Keratinocyte (primary cell): ENCODE results near the gene RER1. TPM values are rescaled to one million over a fixed set of nuclear protein-coding genes. Genes with fewer than 3 reads are reported as not detected.

Experiments
- DNase-seq: peaks from one replicate; pipeline ENCODE4 v3.0.0-alpha.2; 2011; ENCODE audit warnings: low read depth, missing footprints, low spot score
- FAIRE-seq: peaks from 2 replicates; lab custom pipeline; 2011; peaks lifted over from hg19 to GRCh38; lab: Jason Lieb, UNC
- H2AFZ ChIP-seq: 2 replicates; pipeline ENCODE4 v1.6.0; 2012; ENCODE audit warnings: low read length, control low read depth, inconsistent platforms; ENCODE audit not compliant: control insufficient read depth
- H3K27ac ChIP-seq: 2 replicates; pipeline ENCODE4 v1.5.1; 2011; ENCODE audit warnings: low read length; ENCODE audit not compliant: control insufficient read depth, insufficient read depth
- H3K27me3 ChIP-seq: 3 replicates; pipeline ENCODE4 v1.6.0; 2011; ENCODE audit warnings: low read length; ENCODE audit not compliant: control insufficient read depth, insufficient read depth; ENCODE audit errors: extremely low read depth
- H3K36me3 ChIP-seq, 2 experiments: 2 replicates in 1 of 2; 3 replicates in 1 of 2; pipeline ENCODE4 v1.5.1; 2011; ENCODE audit warnings: low read length in 2 of 2, mild to moderate bottlenecking in 1 of 2; ENCODE audit not compliant: control insufficient read depth in 2 of 2, insufficient read depth in 2 of 2; ENCODE audit errors: extremely low read depth in 1 of 2
- H3K4me1 ChIP-seq: 3 replicates; pipeline ENCODE4 v1.5.1; 2011; ENCODE audit warnings: low read length; ENCODE audit not compliant: control insufficient read depth, insufficient read depth; ENCODE audit errors: extremely low read depth
- H3K4me2 ChIP-seq: 3 replicates; pipeline ENCODE4 v1.6.0; 2011; ENCODE audit warnings: low read depth, low read length; ENCODE audit not compliant: control insufficient read depth, insufficient read depth; ENCODE audit errors: extremely low read depth
- H3K4me3 ChIP-seq, 3 experiments: fragments of 200-600 bp in 1 of 3; sonication (generic) in 1 of 3; 2 replicates in 2 of 3; 3 replicates in 1 of 3; pipeline ENCODE4 v1.5.1; 2011 to 2016; ENCODE audit warnings: low read length in 3 of 3, mild to moderate bottlenecking in 3 of 3, control low read depth in 2 of 3, inconsistent platforms in 1 of 3, low read depth in 1 of 3, mixed read lengths in 1 of 3, mixed run types in 1 of 3, moderate library complexity in 1 of 3; ENCODE audit not compliant: control insufficient read depth in 2 of 3, insufficient read depth in 2 of 3; ENCODE audit errors: extremely low read depth in 1 of 3
- H3K79me2 ChIP-seq: 2 replicates; pipeline ENCODE4 v1.6.0; 2012; ENCODE audit warnings: low read length; ENCODE audit not compliant: control insufficient read depth, insufficient read depth
- H3K9ac ChIP-seq: 3 replicates; pipeline ENCODE4 v1.6.0; 2011; ENCODE audit warnings: low read length; ENCODE audit not compliant: control insufficient read depth, insufficient read depth; ENCODE audit errors: extremely low read depth
- H3K9me1 ChIP-seq: 3 replicates; pipeline ENCODE4 v1.6.0; 2011; ENCODE audit warnings: low read length; ENCODE audit not compliant: control insufficient read depth, insufficient read depth; ENCODE audit errors: extremely low read depth
- H3K9me3 ChIP-seq: 2 replicates; pipeline ENCODE4 v1.5.1; 2012; ENCODE audit warnings: low read depth, low read length; ENCODE audit not compliant: control insufficient read depth
- H4K20me1 ChIP-seq: 3 replicates; pipeline ENCODE4 v1.6.0; 2011; ENCODE audit warnings: low read length; ENCODE audit not compliant: control insufficient read depth, insufficient read depth; ENCODE audit errors: extremely low read depth
- EZH2 ChIP-seq: IDR thresholded peaks from one replicate; pipeline ENCODE4 v1.6.1; 2012; ENCODE audit warnings: inconsistent platforms, mild to moderate bottlenecking, low read length, moderate library complexity
- dilution Hi-C: fragments of 300-500 bp; cut with MboI; formaldehyde crosslinking; loops from one replicate; pipeline ENCODE4 v1.7.0; 2020; ENCODE audit warnings: low sequenced_read_pairs; ENCODE audit not compliant: extremely low pct_ligation_motif_present
- polyA plus RNA-seq, 5 experiments: library from polyadenylated mRNA; depleted of rRNA in 3 of 5; stranded (reverse) in 3 of 5; stranded (forward) in 1 of 5; unstranded in 1 of 5; fragments of >200 nt; gene quantifications; 1 replicate in 1 of 5; 2 replicates in 3 of 5; 3 replicates in 1 of 5; pipeline versions ENCODE4 v1.2.1 to v1.2.3, GENCODE V29; 2011 to 2012; ENCODE audit warnings: missing spikeins in 2 of 5, low read depth in 1 of 5, low replicate concordance in 1 of 5
- TF ChIP-seq, protein P1 (sequence below), 3 experiments: IDR thresholded peaks in 1 of 3; conservative IDR thresholded peaks in 1 of 3; optimal IDR thresholded peaks in 1 of 3; 2 replicates in 2 of 3; 3 replicates in 1 of 3; pipeline versions ENCODE3 to v1.5.1; 2011; ENCODE audit warnings: low read length in 3 of 3, mild to moderate bottlenecking in 3 of 3, moderate library complexity in 2 of 3, control low read depth in 1 of 3, inconsistent platforms in 1 of 3; ENCODE audit not compliant: insufficient read depth in 2 of 3; ENCODE audit errors: extremely low read depth in 1 of 3

The RER1 gene
- polyA plus RNA-seq, 1 donor (not counting 4 experiments of a cell fraction or from before 2014, with no cell fraction given): 297 TPM

DNA sequence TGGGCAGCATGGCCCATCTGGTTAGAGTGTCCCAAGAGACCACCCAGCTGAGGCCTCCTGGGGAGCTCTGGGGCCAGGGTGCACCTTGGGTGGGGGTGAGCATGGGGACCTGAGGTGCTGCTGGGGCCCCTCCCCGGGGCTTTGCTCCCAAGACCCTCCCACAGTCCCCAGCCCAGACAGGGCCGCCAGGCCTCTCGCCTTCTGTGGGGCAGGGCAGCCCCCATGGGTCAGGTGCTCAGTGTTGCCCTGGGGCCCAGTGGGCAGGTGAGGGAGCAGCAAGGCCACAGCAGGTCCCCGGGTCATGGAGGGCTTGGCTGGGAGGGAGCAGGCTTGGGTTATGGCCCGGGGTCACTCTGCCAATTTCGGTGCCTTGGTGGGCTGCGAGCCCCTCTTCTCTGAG, 45.2 kb downstream of the RER1 start:
- no peak overlapping the region for H3K27ac ChIP-seq
- no peak overlapping the region for H2AFZ ChIP-seq
- peaks cover 95% of the 10 kb centered on the region for H3K79me2 ChIP-seq
- H3K9me1 ChIP-seq: no peaks in the 10 kb centered on the region
- FAIRE-seq: no peak
- dilution Hi-C loops: no loop called here
- H3K9ac ChIP-seq: no peak overlapping the region
- H3K27me3 ChIP-seq: no peaks in the 10 kb centered on the region
- no peak overlapping the region for H3K4me2 ChIP-seq
- H3K9me3 ChIP-seq: no peaks in the 10 kb centered on the region
- TF ChIP-seq, protein P1, sequence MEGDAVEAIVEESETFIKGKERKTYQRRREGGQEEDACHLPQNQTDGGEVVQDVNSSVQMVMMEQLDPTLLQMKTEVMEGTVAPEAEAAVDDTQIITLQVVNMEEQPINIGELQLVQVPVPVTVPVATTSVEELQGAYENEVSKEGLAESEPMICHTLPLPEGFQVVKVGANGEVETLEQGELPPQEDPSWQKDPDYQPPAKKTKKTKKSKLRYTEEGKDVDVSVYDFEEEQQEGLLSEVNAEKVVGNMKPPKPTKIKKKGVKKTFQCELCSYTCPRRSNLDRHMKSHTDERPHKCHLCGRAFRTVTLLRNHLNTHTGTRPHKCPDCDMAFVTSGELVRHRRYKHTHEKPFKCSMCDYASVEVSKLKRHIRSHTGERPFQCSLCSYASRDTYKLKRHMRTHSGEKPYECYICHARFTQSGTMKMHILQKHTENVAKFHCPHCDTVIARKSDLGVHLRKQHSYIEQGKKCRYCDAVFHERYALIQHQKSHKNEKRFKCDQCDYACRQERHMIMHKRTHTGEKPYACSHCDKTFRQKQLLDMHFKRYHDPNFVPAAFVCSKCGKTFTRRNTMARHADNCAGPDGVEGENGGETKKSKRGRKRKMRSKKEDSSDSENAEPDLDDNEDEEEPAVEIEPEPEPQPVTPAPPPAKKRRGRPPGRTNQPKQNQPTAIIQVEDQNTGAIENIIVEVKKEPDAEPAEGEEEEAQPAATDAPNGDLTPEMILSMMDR (optimal IDR thresholded peaks at IDR 0.05 in 1 of 3, IDR thresholded peaks at IDR 0.05 in 1 of 3, conservative IDR thresholded peaks at IDR 0.05 in 1 of 3; ENCODE audit: extremely low read depth in 1 of 3, insufficient read depth in 2 of 3, low read length in 3 of 3): no peak
- no peak for TF ChIP-seq EZH2
- H4K20me1 ChIP-seq: peaks cover 50% of the 10 kb centered on the region
- H3K4me1 ChIP-seq: peaks cover 6% of the 10 kb centered on the region
- peaks cover 27 to 37% of the 10 kb centered on the region in 2 experiments for H3K36me3 ChIP-seq
- H3K4me3 ChIP-seq: no peak overlapping the region
- DNase-seq: no peak

- DNase-seq (no peak), FAIRE-seq (no peak)
- TF ChIP-seq EZH2: no peak
- TF ChIP-seq, protein P1 (optimal IDR thresholded peaks at IDR 0.05 in 1 of 3, IDR thresholded peaks at IDR 0.05 in 1 of 3, conservative IDR thresholded peaks at IDR 0.05 in 1 of 3; ENCODE audit: extremely low read depth in 1 of 3, insufficient read depth in 2 of 3, low read length in 3 of 3): no peak
- Histone ChIP-seq H3K4me1 (peaks cover 4% of the 10 kb centered on the region), H3K79me2 (peaks cover 95% of the 10 kb centered on the region), H3K9ac (no peak overlapping the region), H3K36me3 (peaks cover 33 to 34% of the 10 kb centered on the region in 2 experiments), H2AFZ (no peak overlapping the region), H3K27me3 (no peaks in the 10 kb centered on the region), H3K4me3 (no peak overlapping the region), H4K20me1 (peaks cover 54% of the 10 kb centered on the region), H3K9me1 (no peaks in the 10 kb centered on the region), H3K9me3 (no peaks in the 10 kb centered on the region), H3K27ac (no peak overlapping the region), H3K4me2 (no peak overlapping the region)
- dilution Hi-C loops: no loop called here
Measured at GRCh38 chr1:2437617-2438016, 46.0 kb downstream of the RER1 start.
